HG03558 (cell line): ENCODE data around the gene TBC1D9B.

Source experiments
- ATAC-seq: cut with Tn5 transposase; IDR thresholded peaks from one replicate; pipeline ENCODE4 v1.9.1; 2021; ENCODE audit warnings: moderate number of reproducible peaks; ENCODE audit not compliant: unreplicated experiment; ENCODE audit errors: extremely low read depth

Gene TBC1D9B

DNA sequence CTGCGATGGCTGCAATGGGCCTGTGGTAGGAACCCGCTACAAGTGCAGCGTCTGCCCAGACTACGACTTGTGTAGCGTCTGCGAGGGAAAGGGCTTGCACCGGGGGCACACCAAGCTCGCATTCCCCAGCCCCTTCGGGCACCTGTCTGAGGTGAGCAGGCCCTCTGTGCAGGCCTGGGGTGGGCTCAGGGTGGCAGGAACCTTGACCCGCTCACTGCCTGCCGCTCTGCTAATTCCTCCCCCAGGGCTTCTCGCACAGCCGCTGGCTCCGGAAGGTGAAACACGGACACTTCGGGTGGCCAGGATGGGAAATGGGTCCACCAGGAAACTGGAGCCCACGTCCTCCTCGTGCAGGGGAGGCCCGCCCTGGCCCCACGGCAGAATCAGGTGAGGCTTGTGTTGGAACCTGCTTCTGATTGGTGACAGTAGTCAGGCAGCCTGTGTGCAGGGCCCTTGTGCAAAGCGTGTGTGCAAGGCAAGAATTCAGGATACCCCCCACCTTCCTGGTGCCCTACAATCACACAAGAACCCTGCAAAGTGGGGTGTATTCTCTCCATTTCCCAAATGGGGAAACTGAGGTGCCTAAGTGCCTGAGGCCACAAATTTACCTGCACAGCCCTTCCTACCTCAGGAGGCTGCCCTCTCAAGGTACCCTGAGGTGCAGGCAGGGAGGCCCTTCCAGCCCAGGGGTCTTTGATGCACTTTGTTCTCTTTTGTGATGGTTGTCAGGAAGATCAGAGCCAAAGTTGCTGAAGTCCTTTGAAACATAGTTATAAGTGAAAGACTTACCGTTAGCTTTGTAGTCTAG lies 83.6 kb downstream of the TBC1D9B start:
- no peak for ATAC-seq

- no peak for ATAC-seq
Measured at GRCh38 chr5:179822444-179822990, 85.2 kb downstream of the TBC1D9B start.

GRCh38 chr5:179822059-179822432 lies 85.7 kb downstream of the TBC1D9B start:
- ATAC-seq, result no peak

DNA sequence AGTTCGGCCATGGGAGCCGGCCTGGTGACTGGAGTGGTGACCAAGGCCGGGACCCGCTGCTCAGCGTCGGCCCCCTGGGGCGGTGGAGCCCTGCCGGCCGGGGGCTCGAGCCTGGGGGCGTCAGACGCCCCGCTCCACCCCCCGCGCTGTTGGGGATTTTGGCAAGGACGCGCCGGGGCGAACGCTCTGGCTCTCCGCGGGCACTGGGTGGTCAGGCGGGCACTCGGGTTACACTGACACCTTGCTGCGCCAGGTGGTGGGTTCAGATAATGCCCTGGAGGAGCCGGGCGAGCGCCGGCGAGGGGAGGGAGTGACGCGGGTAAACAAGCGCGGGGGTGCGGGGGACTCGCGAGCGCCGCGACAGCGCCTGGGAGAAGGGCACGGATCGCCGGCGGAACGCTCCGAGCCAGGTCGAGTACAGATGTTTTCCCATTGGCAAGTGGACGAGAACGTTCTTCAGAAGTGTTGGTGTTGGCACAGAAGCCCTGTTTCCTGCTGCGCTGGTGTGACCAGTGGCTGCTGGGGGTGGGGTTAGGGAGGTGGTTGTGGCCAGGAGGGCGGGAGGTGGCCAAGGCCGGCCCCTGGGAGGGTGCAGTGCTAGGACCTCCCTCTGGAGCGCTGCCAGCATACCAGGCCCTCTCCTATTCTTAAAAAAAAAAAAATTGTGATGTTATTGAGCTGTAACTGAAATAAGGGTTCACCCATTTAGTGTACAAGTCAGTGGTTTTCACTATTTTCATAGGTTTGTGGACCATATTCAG lies 86.2 kb downstream of the TBC1D9B start:
- ATAC-seq, result no peak

GRCh38 chr5:179820483-179821297 lies 87.0 kb downstream of the TBC1D9B start, which contains the start of gene SQSTM1:
TSS of gene SQSTM1 (plus strand) at chr5:179820905. CDS start at chr5:179820937, 32 bp downstream.
- ATAC-seq, result no peak

DNA sequence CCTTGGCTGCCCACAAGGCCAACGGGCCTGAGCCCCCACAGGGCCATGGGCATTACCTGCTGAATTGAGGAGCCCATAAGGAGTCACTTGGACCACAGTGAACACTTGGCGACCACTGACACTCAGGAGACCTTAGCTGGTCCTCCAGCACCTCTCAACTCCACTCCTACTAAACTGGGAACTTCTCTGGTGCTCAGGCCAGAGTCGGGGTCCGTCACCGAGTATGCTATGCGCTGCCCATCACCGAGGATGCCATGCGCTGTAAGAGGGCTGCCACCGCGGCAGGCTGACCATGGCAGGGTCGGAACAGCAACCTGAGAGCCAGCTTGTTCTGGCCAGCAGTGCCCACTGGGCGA lies 87.6 kb downstream of the TBC1D9B start:
- no peak for ATAC-seq

- no peak for ATAC-seq
Measured at GRCh38 chr5:179819296-179820126, 88.2 kb downstream of the TBC1D9B start.

- ATAC-seq, result peak; percentile 57
Measured at GRCh38 chr5:179818746-179819295, 88.9 kb downstream of the TBC1D9B start.

DNA sequence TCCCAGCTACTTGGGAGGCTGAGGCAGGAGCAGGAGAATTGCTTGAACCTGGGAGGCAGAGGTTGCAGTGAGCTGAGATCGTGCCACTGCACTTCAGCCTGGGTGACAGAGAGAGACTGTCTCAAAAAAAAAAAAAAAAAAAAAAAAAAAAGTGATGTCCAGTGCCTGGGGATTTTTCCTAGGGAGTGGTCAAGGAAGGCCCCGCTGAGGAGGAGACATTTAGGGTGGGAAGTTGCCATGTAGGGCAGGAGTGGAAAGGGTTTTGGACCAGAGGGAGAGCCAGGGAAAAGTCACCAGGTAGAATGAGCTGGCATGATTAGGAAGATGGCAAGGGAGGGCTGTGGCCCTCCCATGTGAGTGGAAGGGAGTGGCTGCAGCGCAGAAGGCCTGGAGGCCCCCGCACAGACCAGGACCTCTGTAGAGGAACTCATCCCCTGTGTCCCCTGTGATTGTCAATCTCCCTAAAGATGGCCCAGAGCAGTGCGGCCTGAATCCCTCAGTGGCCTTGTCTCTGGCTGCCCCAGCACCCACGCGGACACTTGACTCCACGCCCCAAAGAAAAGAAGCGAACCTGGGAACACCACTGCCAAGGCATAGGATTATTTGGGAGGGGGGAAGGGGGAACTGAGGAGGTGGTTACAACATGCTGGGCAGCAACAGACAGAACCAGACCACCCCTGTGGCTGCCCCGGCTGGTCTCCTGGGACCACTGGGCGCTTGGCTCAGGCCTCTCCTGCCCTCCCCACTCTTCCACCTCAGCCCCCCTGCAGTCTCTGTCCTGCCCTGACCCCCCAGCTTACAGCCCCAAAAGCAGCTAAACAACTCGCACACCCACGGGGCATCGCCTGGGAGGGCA lies 89.6 kb downstream of the TBC1D9B start:
- ATAC-seq, result no peak

GRCh38 chr5:179817470-179817840 lies 90.2 kb downstream of the TBC1D9B start:
- ATAC-seq, result no peak

DNA sequence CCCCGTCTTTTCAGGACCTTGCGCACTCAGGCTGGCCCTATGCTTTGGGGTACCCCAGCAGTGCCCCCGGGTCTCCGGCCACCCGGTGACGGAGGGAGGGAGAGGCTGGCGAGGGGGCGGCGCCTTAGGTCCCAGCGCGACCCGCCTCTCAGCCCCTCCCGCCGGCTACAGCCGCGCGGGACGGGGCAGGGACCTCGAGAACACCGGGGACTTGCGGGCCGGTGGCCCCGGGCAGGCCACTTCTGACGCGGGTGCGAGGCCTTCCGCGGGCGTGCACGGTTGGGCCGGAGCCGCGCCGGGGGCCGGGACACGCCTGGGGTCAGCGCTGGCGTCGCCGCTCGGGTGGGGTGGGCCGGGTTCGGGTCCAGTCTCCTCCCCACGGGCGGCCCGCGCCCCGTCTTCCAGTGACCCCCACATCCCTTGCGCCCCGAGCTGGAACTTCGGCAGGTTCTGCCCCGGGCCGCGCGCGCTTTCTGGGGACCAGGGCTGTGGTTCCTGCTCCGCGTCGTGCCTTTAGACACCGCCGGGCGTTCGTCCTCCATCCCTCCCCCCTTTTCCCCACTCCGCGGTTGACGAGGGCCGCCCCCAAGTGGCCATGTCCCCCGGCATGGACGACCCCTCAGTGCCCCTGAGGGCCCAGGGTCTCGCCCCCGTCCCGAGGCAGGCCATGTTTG lies 90.8 kb downstream of the TBC1D9B start:
- no peak for ATAC-seq

GRCh38 chr5:179816401-179816795 lies 91.3 kb downstream of the TBC1D9B start:
- ATAC-seq, result no peak

DNA sequence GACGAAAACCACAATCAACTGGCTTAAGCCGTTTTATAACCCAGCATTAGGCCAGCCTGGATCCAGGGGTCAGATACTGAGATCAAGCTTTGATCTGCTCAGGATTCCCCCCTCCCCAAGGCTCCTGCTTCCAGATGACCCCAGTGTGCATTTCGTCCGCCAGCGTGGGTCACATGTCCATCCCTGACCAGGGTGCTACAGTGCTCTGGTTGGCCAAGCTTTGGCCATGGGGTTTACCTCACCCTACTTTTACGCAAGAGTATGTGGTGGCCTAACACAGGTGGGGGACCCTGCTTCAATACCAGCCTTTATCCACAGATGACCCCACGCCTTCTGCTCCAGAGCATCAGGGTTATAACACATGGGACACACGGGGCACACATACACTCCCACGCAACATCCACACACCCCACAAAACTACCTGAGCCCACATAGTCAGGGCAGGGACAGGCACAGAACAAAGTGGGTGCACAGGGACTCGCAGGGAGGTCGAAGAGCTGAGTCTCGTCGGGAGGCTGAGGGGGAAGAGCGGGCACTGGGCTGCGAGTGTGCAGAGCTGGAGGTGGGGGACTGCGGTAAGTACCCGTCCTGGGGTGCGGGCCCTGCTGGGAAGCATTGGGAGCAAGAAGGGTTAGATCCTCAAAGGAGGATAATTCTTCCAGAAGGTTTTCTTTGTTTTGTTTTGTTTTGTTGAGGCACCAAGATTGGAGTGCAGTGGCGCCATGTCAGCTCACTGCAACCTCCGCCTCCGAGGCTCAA lies 92.0 kb downstream of the TBC1D9B start:
- no peak for ATAC-seq

GRCh38 chr5:179814090-179814489 lies 93.6 kb downstream of the TBC1D9B start:
- no peak for ATAC-seq

DNA sequence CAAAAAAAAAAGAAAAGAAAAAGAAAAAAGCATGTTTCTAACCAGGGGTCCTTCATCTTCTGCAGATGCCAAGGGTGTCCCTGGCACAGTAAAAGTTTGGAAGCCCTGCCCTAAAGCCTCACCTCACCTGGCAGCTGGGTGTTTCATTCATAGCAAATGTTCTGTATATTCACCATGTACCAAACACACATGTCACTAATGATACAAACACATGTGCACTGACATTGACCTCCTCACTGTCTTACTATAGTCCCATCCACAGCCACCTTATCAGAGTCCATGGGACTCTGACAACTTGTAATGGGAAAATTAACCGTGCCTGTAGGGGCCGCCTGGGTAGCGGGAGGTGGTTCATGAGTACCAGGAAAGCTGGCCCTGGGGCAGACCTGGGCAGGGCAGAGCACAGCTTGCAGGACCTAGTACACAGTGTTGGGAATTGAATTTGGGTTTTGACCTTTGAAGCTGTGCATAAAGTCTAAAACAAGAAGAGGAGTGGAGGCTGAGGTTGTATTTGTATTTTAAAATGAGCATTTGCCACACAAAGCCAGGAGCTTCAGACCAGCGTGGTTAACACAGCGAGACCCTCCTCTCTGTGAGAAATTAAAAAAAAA lies 94.6 kb downstream of the TBC1D9B start:
- no peak for ATAC-seq

GRCh38 chr5:179812135-179812825 lies 95.4 kb downstream of the TBC1D9B start:
- no peak for ATAC-seq
